ENCODE data around the gene SYNE1.

The SYNE1 gene

GRCh38 chr6:152310371-152310954 lies 326.7 kb downstream of the SYNE1 start:
- no peak for DNase-seq

GRCh38 chr6:152309648-152310047 lies 327.5 kb downstream of the SYNE1 start:
- DNase-seq = peak; percentile 74

GRCh38 chr6:152309006-152309405 lies 328.2 kb downstream of the SYNE1 start:
- no peak for DNase-seq

- DNase-seq = no peak
Observed at GRCh38 chr6:152308306-152308705, 328.9 kb downstream of the SYNE1 start.

GRCh38 chr6:152305672-152306071 lies 331.5 kb downstream of the SYNE1 start:
- no peak for DNase-seq

GRCh38 chr6:152301765-152302568 lies 335.2 kb downstream of the SYNE1 start:
- peak; percentile 96 for DNase-seq

GRCh38 chr6:152301021-152301764 lies 336.0 kb downstream of the SYNE1 start:
- no peak for DNase-seq

GRCh38 chr6:152300517-152300916 lies 336.6 kb downstream of the SYNE1 start:
- DNase-seq = peak; percentile 53

GRCh38 chr6:152298848-152299735 lies 338.1 kb downstream of the SYNE1 start:
- DNase-seq = peak; percentile 34

- no peak for DNase-seq
Observed at GRCh38 chr6:152298055-152298647, 339.0 kb downstream of the SYNE1 start.

- no peak for DNase-seq
Observed at GRCh38 chr6:152296648-152297376, 340.4 kb downstream of the SYNE1 start.

GRCh38 chr6:152295920-152296319 lies 341.2 kb downstream of the SYNE1 start:
- peak; percentile 14 for DNase-seq

- no peak for DNase-seq
Observed at GRCh38 chr6:152295346-152295745, 341.8 kb downstream of the SYNE1 start.

- DNase-seq = peak; percentile 59
Observed at GRCh38 chr6:152293404-152293803, 343.8 kb downstream of the SYNE1 start.

GRCh38 chr6:152292555-152292954 lies 344.6 kb downstream of the SYNE1 start:
- DNase-seq = no peak

GRCh38 chr6:152290693-152291092 lies 346.5 kb downstream of the SYNE1 start:
- DNase-seq = no peak

- peak; percentile 63 for DNase-seq
Observed at GRCh38 chr6:152277826-152278329, 359.3 kb downstream of the SYNE1 start.

- DNase-seq = no peak
Observed at GRCh38 chr6:152273638-152274037, 363.5 kb downstream of the SYNE1 start.

GRCh38 chr6:152273002-152273401 lies 364.2 kb downstream of the SYNE1 start:
- no peak for DNase-seq

- DNase-seq = no peak
Observed at GRCh38 chr6:152272486-152272885, 364.7 kb downstream of the SYNE1 start.

- no peak for DNase-seq
Observed at GRCh38 chr6:152271776-152272464, 365.2 kb downstream of the SYNE1 start.
